HG03520 (cell line): ENCODE data around the gene GRB7.
"Not testable (repeated sequence)": the region's sequence is repeated elsewhere in the genome, so short reads cannot be mapped to it uniquely, and the experiment has no call there.

ENCODE experiments used
- ATAC-seq: cut with Tn5 transposase; IDR thresholded peaks from one replicate; pipeline ENCODE4 v1.9.1; 2021; ENCODE audit warnings: mild to moderate bottlenecking, moderate library complexity; ENCODE audit not compliant: unreplicated experiment

Gene GRB7

GRCh38 chr17:39750131-39751015 is 12.6 kb downstream of the GRB7 start:
- no peak for ATAC-seq

GRCh38 chr17:39751016-39751543 is 13.3 kb downstream of the GRB7 start:
- no peak for ATAC-seq

- no peak for ATAC-seq
Measured at GRCh38 chr17:39751637-39752036, 13.9 kb downstream of the GRB7 start.

GRCh38 chr17:39752241-39752881 is 14.6 kb downstream of the GRB7 start:
- ATAC-seq: no peak

- peak; percentile 30 for ATAC-seq
Measured at GRCh38 chr17:39753514-39754160, 15.9 kb downstream of the GRB7 start.

GRCh38 chr17:39754161-39754957 is 16.6 kb downstream of the GRB7 start:
- ATAC-seq: peak; percentile 51

- no peak for ATAC-seq
Measured at GRCh38 chr17:39754958-39755553, 17.3 kb downstream of the GRB7 start.

GRCh38 chr17:39755554-39756379 is 18.0 kb downstream of the GRB7 start:
- ATAC-seq: no peak

- ATAC-seq: no peak
Measured at GRCh38 chr17:39756380-39757079, 18.8 kb downstream of the GRB7 start.

GRCh38 chr17:39757176-39757662 is 19.5 kb downstream of the GRB7 start:
- no peak for ATAC-seq

GRCh38 chr17:39757931-39758873 is 20.5 kb downstream of the GRB7 start:
- ATAC-seq: no peak

GRCh38 chr17:39759204-39759603 is 21.5 kb downstream of the GRB7 start:
- no peak for ATAC-seq

- no peak for ATAC-seq
Measured at GRCh38 chr17:39761861-39762496, 24.2 kb downstream of the GRB7 start.

GRCh38 chr17:39763051-39763820 is 25.5 kb downstream of the GRB7 start:
- no peak for ATAC-seq

- ATAC-seq: not testable (repeated sequence)
Measured at GRCh38 chr17:39764171-39764570, 26.4 kb downstream of the GRB7 start.

- ATAC-seq: no peak
Measured at GRCh38 chr17:39765175-39765574, 27.4 kb downstream of the GRB7 start.
